SIG-M5 treated with dmso at 0.1 percent for 504 hours (cell line): ENCODE data around the gene BBLN.
"Not testable (repeated sequence)": the region's sequence is repeated elsewhere in the genome, so short reads cannot be mapped to it uniquely, and the experiment has no call there.

Experiments
- DNase-seq: peaks from one replicate; lab custom pipeline; 2025; ENCODE audit not compliant: unreplicated experiment; lab: John Stamatoyannopoulos, UW

Gene BBLN

GRCh38 chr9:128124451-128124850 is 35.6 kb upstream of the BBLN start:
- DNase-seq, result no peak

DNA sequence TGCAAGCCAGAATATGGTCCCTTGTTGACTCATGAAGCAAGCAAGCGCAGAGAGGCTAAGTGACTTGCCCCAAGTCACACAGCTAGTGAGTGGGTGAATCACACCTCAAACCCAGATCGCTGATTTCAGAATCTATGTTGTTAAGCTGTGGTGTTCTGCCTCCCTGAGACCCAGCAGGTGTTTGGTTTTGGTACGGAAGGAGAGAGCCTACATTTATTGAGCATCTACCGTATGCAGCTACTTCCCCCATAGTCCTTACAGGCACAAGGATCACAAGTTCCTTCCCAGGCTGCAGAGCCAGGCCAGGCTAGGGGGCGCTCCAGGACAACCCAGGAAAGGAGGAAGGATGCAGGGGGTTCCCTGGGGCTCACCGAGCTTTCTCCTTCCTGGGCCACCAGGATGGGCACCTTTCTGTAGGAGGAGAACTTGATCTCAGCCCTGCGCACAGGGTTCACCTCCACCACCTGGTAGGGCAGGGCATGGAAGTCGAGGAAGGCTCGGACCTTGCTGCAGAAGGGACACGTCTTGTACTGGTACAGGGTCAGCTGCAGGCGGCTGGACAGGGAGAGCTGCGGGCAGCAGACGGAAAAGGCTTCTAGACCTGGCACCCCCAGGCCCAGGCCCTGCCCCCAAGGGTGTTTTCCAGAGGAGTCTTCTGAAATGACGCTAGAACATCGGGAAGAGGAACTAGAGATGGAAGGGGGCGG is 35.0 kb upstream of the BBLN start:
- DNase-seq, result peak; percentile 52

DNA sequence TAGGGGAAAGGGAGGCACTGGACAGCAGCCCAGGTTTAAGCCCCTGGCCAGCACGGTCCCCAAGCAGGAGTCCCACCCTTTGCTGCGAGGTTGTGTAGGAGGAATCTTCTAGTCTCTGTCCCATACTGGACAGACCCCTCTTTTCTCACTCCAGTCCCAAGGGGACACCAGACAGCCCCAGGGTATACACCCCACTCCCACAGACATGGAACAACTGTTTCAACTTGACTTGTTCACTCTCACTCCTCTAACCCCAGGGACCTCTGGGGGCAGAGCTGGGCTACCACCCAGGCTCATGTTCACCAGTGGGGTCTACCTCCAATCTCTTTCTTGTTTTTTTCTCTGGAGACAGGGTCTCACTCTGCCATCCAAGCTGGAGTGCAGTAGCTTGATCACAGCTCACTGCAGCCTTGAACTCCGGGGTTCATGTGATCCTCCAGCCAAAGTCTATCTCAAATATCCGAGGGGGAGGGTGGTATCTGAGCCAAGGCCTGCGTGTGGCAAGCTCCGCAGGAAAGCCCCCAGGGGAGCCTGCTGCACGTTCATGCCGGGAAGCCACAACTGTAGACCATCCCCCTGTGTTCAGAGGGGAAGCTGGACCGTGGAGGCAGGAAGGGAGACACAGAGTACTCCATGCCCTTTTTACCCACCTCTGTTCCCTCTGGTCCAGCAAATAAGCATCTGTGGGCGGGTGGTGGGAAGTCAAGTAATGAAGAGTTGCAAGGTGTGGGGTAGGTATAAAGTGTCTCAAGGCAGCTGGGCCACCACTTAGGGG is 34.3 kb upstream of the BBLN start:
- DNase-seq, result no peak

DNA sequence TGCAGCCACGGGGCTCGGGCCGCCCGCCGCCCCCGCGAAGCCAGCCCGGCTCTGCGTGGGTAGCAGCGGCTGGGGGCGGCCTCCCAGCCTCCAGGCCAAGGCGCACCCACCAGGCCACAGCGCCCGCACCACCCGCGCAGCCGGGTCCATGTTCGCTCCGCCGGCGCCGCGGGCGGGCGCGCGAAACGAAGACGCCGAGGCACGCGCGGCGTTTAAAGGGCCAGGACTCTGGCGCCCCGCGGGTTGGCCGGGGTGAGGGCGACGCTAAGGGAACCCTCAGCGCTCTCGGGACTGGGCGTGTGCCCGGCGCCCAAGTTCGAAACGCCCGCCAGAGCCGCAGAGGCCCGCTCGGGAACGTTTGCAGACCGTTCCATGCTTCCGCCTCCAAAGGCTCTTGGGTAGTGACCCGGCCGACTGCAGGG is 32.5 kb upstream of the BBLN start, which contains the start of gene PTGES2:
Gene PTGES2 (minus strand): TSS at position 162 of the 422 bp plus-strand sequence. CDS start 12 bp downstream, at position 150.
- DNase-seq, result peak; percentile 71

GRCh38 chr9:128127990-128128835 is 31.9 kb upstream of the BBLN start:
- peak; percentile 83 for DNase-seq

DNA sequence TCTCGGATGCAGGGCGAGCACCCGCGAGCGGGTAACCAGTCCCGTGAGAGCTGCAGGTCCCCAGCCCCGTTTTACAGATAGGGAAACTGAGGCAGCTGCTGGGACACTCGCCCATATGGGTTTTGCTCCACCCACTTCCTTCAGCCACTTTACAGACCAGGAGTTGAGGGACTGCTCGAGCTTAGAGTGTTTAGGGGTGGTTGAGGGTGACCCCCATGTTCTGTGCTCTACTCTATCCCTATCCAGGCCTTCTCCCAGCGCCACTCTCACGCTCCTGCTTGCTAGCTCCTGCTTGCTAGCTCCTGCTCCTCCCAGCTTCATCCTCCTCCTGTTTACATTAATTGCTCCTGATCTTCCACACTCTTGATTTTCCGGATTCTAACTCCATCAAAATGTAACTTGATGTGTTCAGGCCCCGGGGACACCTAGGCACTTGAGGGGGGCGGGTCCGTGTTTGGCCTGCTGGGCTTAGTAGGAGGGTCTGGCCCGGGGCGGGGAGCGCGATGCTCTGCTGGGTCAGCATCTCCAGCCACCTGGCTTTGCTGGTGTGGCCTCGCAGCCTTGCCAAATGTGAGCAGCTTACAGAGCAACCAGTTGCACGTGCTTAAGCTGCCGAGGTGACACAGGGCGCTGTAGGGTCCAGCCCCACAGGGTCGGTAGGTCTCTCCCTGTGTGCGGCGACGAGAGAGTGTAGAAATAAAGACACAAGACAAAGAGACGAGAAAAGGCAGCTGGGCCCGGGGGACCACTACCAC is 31.1 kb upstream of the BBLN start:
- no peak for DNase-seq

DNA sequence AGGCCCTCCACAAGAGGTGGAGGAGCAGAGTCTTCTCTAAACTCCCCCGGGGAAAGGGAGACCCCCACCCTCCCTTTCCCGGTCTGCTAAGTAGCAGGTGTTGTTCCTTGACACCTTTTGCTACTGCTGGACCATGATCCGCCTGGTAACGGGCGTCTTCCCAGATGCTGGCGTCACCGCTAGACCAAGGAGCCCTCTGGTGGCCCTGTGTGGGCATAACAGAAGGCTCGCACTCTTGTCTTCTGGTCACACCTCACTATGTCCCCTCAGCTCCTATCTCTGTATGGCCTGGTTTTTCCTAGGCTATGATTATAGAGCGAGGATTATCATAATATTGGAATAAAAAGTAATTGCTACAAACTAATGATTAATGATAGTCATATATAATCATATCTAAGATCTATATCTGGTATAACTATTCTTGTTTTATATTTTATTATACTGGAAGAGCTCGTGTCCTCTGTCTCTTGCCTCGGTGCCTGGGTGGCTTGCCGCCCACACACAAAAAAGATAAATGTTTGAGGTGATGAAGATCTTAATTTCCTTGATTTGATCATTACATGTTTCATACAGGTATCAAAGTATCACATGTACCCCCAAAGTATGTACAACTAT is 30.0 kb upstream of the BBLN start:
- DNase-seq, result not testable (repeated sequence)

DNA sequence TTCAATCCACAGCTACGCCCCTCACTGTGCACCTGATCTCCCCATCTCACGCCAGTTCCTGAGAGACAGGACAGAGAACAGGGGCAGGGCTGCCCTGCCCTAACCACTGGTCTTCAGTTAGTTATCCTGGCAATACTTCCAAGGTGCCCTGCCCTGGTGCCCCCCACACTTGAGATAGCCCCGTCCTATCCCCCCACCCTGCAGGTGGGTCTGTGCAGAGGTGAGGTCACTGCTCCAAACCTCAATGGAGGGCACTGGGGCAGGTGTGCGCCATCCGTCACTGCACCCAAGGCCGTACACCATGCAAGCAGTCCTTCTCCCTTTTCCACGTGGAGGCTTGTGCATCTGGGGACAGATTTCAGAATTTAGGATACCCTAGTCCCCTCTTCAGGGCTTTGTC is 29.4 kb upstream of the BBLN start:
- DNase-seq, result not testable (repeated sequence)

DNA sequence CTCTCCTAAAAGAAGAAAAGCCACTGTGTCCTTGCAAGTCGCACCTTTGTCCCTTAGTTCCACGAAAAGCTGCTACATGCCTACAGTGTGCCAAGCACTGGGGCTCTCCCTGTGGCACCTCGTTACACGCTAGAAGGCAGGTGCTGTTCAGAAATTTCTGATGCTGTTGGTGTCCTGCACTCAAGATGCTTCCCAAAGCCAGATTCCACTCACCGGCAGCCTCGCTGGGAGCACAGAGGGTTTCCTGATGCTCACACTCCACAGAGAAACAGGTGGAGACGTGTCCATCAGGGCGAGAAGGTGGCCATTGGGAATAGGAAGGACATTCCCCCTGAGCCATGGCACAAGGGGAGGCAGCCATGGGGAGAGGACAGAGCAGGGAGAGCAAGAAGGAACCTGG is 28.7 kb upstream of the BBLN start:
- DNase-seq, result not testable (repeated sequence)

DNA sequence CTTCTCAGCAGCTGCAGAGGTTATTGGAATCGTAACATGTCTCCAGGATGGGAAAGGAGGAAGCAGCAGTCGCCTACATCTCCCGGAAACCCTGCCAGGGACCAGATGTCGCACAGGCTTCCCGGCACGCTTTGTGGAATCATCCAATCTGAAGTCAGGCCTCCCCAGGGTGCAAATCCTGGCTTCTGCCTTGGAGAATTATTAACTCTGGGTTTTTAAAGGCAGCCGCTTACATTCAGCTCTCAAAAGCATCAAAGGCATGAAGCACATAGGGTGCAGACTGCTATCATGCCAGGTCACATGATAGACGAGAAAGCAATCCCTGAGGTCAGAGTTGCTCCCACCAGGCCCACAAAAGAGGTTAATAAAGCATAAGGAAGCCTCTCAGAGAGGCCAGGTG is 27.9 kb upstream of the BBLN start:
- DNase-seq, result not testable (repeated sequence)

GRCh38 chr9:128135561-128135960 is 24.5 kb upstream of the BBLN start:
- not testable (repeated sequence) for DNase-seq

GRCh38 chr9:128136816-128137793 is 23.0 kb upstream of the BBLN start:
- DNase-seq, result no peak

DNA sequence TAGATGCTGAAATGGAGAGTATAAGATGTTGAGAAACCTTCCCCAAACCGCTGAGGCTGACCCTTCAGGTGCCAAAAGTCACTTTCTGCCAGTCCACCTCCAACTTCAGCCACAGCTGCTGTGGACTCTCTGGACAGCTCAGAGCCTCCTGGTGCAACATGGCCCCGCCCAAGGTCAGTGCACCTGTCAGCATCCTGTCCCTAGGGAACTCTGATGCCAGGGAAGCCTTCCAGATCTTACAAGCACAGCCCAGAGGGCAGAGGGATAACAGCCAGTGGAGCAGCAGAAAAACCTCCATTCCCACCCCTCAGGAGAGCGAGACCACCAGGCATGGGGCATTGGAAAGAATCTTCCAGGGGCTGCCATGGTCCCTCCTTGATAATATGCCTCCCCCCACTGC is 22.1 kb upstream of the BBLN start:
- DNase-seq, result no peak

DNA sequence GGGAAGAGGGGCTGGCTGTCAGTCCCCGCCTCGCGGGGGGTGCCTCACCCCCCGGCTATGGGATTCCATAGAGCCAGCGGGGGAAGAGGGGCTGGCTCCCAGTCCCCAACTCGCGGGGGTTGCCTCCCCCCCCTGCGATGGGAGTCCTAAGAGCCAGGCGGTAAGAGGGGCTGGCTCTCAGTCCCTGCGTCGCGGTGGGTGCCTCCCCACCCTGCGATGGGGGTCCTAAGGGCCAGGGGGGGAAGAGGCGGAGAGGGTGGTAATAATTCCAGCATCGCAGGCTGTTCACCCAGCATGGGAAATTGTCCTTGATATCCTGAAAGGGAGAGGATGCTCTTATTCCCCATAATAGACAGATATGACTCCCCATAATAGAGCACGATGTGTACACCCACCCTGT is 20.4 kb upstream of the BBLN start:
- no peak for DNase-seq

DNA sequence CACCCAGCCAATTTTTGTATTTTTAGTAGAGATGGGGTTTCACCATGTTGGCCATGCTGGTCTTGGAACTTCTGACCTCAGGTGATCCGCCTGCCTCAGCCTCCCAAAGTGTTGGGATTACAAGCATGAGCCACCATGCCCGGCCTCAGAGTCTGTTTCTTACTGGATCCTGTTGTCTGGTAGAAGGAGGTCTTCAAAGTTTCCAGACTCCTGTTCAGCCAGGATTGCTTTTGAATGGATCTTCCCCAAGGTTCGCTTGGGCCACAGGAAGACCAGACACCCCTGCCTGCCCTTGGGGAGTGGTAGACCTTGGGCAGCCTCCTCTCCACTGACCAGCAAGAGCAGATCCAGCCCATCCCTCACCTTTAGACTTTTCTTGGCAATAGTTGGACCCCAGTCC is 18.5 kb upstream of the BBLN start:
- no peak for DNase-seq

- DNase-seq, result no peak
Measured at GRCh38 chr9:128142061-128142460, 18.0 kb upstream of the BBLN start.

DNA sequence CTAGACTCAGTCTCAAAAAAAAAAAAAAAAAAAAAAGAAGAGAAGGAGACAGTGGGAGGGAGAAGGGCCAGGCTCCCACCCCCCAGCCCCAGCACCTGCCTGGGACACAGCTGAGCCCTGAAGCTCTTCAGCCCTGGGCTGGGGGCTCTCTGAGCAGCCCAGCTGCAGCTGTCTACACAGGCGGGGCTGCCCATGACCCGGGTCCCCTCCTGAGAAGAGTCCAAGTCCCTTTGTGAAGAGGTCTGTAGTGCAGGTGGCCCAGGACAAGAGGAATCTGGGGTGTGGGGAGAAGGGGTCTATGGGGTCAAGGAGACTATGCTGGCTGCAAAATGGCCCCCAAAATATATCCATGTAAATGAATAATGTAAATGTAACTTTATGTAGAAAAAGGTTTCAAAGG is 17.5 kb upstream of the BBLN start:
- DNase-seq, result no peak

GRCh38 chr9:128143525-128144238 is 16.4 kb upstream of the BBLN start:
- DNase-seq, result no peak
